ENCODE measurements around the gene LZTR1. TPM values are rescaled to one million over a fixed set of nuclear protein-coding genes. Genes with fewer than 3 reads are reported as not detected.

The LZTR1 gene
- total and polyA plus RNA-seq, 2 of the 8 experiments (the other 6 are each of a cell fraction or from before 2014, with no cell fraction given), result 22.3 to 31.0 TPM

DNA sequence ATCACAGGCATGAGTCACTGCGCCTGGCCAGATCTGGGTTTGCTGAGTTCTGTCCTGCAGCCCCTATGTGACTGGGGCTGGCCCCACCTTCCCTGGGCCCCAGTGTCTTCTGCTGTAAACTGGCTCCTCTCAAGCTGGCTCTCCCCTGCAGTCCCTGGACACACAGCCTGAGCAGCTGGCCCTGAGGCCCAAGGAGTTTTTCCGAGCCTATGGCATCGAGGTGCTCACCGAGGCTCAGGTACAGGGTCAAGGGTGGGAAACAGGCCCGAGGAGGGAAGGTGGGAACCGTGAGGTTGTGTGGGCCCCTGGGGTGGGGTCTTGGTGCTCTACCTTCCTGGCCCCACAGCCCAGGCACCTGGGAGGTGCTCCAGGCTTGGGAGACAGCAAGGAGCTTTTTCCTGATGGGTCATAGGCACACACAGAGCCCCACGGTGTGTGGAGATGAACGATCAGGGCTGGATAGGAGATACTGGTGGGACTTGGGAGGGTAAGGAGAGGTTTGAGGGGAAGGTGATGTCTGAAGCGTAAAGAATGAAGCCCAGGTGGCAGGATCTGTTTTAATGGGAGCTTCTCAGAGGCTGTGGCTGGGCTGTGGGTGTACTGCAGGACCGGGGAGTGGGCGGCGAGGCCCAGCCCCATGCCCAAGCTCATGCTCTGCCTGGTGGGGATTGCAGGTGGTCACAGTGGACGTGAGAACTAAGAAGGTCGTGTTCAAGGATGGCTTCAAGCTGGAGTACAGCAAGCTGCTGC lies 6.4 kb upstream of the LZTR1 start:
- Histone ChIP-seq H3K79me1 (ENCODE audit: low read depth, low read length) (no peaks in the 10 kb centered on the region), H3K14ac (ENCODE audit: insufficient read length) (no peak overlapping the region), H3K18ac (ENCODE audit: extremely low read depth, low read length) (no peak overlapping the region), H3K4ac (replicated peaks; ENCODE audit: insufficient read length, low read depth, low read length) (no peak overlapping the region), H3K27ac (ENCODE audit: low read depth, low read length) (no peak overlapping the region), H2BK20ac (ENCODE audit: low read length) (no peak overlapping the region), H3K79me2 (ENCODE audit: control insufficient read depth in 1 of 2, insufficient read depth in 2 of 2, low read length in 2 of 2) (no peaks in the 10 kb centered on the region), H3K23ac (ENCODE audit: insufficient read length) (no peak overlapping the region), H3K27me3 (replicated peaks in 1 of 4; ENCODE audit: control insufficient read depth in 3 of 4, extremely low read depth in 1 of 4, insufficient read depth in 3 of 4, low read length in 3 of 4) (peaks cover 0 to 17% (median 7%) of the 10 kb centered on the region in 4 experiments; a peak in 3 of 7 replicates), H4K8ac (ENCODE audit: extremely low read depth, insufficient read depth, low read length) (no peak overlapping the region; the same call in 1 of the 2 replicates), H4K91ac (replicated peaks; ENCODE audit: insufficient read length, low read length) (no peak overlapping the region), H3K36me3 (ENCODE audit: control insufficient read depth in 2 of 4, insufficient read depth in 4 of 4, low read length in 3 of 4) (no peaks in the 10 kb centered on the region), H2BK12ac (ENCODE audit: low read depth, low read length) (no peak overlapping the region), H3K56ac (replicated peaks; ENCODE audit: insufficient read length, low read depth, low read length) (no peak overlapping the region), H2BK5ac (ENCODE audit: low read depth, low read length) (no peak overlapping the region), H3K23me2 (ENCODE audit: low read depth, low read length) (0 out of 2 replicates have a peak, but pooled peaks cover 2% of the 10 kb centered on the region), H4K20me1 (replicated peaks in 1 of 2; ENCODE audit: control insufficient read depth in 1 of 2, insufficient read depth in 2 of 2, low read length in 2 of 2) (peaks cover 1 to 2% of the 10 kb centered on the region in 2 experiments), H2AFZ (ENCODE audit: low read length) (no peak overlapping the region), H2BK120ac (replicated peaks; ENCODE audit: low read depth, low read length) (no peak overlapping the region), H2AK5ac (ENCODE audit: low read depth, low read length) (no peak overlapping the region), H3K4me2 (ENCODE audit: insufficient read depth in 1 of 2, low read depth in 2 of 2, low read length in 2 of 2) (no peak overlapping the region), H3K9ac (replicated peaks in 1 of 4; ENCODE audit: extremely low read depth in 1 of 4, low read depth in 3 of 4, low read length in 3 of 4) (no peak overlapping the region), H3K4me1 (replicated peaks in 1 of 4; ENCODE audit: control insufficient read depth in 3 of 4, insufficient read depth in 4 of 4, low read length in 3 of 4) (peaks cover 0 to 16% (median 9%) of the 10 kb centered on the region in 4 experiments; a peak in 6 of 7 replicates), H3K9me3 (ENCODE audit: insufficient read depth in 2 of 2, low read depth in 1 of 2, low read length in 1 of 2) (peaks cover 11 to 17% of the 10 kb centered on the region in 2 experiments), H4K5ac (ENCODE audit: insufficient read length, low read depth, low read length) (no peak overlapping the region), H2BK15ac (ENCODE audit: low read length) (no peak overlapping the region), H3K4me3 (ENCODE audit: extremely low read depth in 1 of 4, insufficient read depth in 2 of 4, low read depth in 3 of 4, low read length in 4 of 4) (no peak overlapping the region)
- TF ChIP-seq CBX5 (IDR thresholded peaks at IDR 0.05; ENCODE audit: low read depth, low read length), result no peak
- no peak for TF ChIP-seq ZNF274 (IDR thresholded peaks at IDR 0.05; ENCODE audit: borderline replicate concordance, extremely low read depth, low read length)
- no peak for TF ChIP-seq SRF (IDR thresholded peaks at IDR 0.05; ENCODE audit: low read depth, low read length)
- TF ChIP-seq RFX5 (IDR thresholded peaks at IDR 0.05; ENCODE audit: borderline replicate concordance, low read depth, low read length), result no peak
- TF ChIP-seq TAF1 (IDR thresholded peaks at IDR 0.05; ENCODE audit: low read depth, low read length), result no peak
- no peak for TF ChIP-seq SP2 (IDR thresholded peaks at IDR 0.05; ENCODE audit: low read length)
- no peak for TF ChIP-seq TBP (IDR thresholded peaks at IDR 0.05; ENCODE audit: low read depth, low read length)
- TF ChIP-seq MAFK (IDR thresholded peaks at IDR 0.05; ENCODE audit: low read depth, low read length), result no peak
- no peak for TF ChIP-seq SIX5 (IDR thresholded peaks at IDR 0.05; ENCODE audit: low read depth, low read length)
- no peak for TF ChIP-seq RBBP5 (IDR thresholded peaks at IDR 0.05; ENCODE audit: borderline replicate concordance, low read depth, low read length)
- CTCF ChIA-PET (ENCODE audit: partially characterized antibody), result interaction anchor here (0.7 to 10.9 kb wide), 7 partner anchors 9 to 127 kb away, joined by 3 to 115 read pairs (median 6); partner anchors contain the start of gene AIFM3
- FAIRE-seq, result no peak
- no peak for DNase-seq (ENCODE audit: low read depth in 1 of 2, low spot score in 2 of 2)
- POLR2A ChIA-PET (ENCODE audit: partially characterized antibody), result interaction anchor here (0.9 to 3.0 kb wide), 3 partner anchors 16 to 20 kb away, joined by 3 to 7 read pairs (median 3); no protein-coding TSS in a partner anchor
- WGBS, 2 experiments (ENCODE audit: extremely low coverage in 1 of 2, insufficient coverage in 1 of 2, insufficient read length in 1 of 2, insufficient replicate concordance in 2 of 2, low coverage in 1 of 2, low lambda C conversion rate in 2 of 2, missing lambda C conversion rate in 1 of 2), result 88% methylated on average over 13 of the region's 14 CpGs; no CpG with 5 or more reads in 1 of the 2 experiments
